Measurements from ENCODE around the gene POLR1G.
"Not testable (repeated sequence)": the region's sequence is repeated elsewhere in the genome, so short reads cannot be mapped to it uniquely, and the experiment has no call there.

Gene POLR1G

DNA sequence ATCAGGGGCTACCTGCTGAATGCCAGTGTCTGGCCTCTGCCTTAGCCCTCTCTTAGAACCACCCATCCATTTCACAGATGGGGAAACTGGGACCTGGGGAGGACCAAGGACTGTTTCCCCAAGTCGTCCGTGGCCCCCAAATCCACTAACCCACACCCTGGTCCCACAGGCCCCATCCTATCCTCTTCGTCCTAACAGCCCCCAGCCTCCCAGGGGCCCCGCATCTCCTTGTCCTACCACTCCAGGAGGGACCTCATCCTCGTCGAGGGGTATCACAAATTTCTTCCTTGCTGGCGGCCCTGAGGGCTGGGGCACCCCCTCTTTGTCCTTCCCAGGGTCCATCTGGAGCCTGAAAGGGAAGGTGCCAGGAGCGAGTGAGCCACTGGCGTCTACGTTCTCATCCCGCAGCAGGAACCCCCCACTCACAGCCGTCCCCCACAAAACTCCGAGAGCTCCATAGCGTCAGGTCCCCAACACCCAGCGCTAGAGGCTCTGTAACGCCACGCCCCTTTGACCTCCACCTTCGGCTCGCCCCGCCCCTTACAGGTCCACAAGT lies 16.7 kb downstream of the POLR1G start:
- DNase-seq: no peak

DNA sequence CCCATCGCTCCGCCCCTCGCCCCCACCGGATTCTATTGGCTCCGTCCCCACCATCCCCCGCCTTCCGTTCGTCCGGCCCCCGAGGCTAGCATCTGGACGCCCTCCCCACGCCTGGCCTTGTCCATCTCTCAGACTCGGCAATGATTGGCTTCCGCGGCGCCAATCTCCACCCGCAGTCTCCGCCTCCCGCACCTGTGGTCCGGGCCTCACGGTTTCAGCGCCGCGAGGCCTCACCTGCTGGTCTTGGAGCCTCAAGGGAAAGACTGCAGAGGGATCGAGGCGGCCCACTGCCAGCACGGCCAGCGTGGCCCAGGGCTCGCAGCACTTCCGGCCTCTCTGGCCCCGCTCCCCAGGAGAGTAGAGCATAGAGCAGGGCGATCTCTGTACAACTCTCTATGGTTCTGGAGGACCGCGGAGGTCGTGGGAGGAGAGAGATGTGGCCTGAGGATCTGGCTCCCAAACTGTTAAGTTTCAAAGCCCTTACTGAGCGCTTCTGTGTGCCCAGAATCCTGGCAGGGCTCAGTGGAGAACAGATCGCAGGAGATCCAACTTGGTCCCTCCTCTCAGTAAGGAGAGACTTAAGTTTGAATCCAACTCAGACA lies 17.2 kb downstream of the POLR1G start, which contains the start of gene ERCC1:
ERCC1 (minus strand) TSS at position 329 of the 602 bp plus-strand sequence. CDS start 543 bp downstream, outside the sequence.
- DNase-seq: peak; percentile 90 to 91

GRCh38 chr19:45424191-45425058 lies 18.0 kb downstream of the POLR1G start:
- peak; percentile 80 to 83 for DNase-seq

DNA sequence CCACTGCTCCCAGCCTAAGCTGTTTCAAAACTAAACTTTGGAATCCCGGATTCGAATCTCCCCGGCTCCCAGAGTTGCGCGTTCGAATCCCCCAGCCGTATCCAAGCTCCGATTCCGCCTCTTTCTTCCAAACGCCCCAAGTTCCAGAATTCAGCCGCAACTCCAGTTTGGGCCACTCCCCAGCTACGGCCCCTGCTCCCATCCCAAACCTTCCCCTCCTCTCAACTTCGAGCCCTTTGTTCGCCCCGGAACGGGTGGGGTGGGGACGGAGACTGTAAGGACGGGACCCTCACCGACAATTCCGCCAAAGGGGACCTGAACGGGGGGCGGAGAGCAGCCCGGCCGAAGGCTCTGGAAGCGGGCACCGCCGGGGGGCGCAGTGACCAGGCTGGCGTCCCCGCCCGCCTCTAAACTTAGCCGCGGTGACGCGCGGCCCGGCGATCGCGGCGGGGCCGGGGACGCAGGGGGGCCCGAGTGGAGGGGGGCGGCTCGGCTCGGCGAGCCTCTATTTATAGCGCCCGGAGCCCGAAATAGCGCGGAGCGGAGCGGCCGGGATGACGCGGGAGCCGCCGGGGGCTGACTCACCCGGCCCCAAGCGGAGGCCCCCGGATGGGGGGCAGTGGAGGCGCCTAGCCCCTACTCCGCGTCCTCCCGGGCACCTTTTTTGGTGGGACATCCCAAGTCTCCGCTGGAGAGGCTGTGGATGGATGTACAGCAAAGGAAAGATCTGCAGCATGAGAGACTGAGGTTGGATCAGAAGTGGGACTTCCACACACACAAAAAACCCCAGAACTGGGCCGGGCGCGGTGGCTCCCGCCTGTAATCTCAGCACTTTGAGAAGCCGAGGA lies 22.2 kb downstream of the POLR1G start:
- peak; percentile 11 to 12 for DNase-seq

DNA sequence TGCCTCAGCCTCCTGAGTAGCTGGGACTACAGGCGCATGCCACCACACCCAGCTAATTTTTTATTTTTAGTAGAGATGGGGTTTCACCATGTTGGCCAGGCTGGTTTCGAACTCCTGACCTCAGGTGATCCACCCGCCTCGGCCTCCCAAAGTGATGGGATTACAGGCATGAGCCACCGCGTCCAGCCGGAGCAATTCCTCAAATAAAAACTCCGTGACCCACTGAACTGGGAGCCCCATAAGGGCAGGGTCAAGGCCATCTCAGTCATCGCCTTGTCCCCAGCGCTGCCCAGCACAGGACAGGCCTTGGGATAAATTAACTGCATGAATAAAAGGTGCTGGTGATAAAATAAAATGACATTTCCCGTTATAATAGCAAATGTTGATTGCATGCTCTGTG lies 23.5 kb downstream of the POLR1G start:
- DNase-seq: not testable (repeated sequence)

GRCh38 chr19:45431008-45431407 lies 24.6 kb downstream of the POLR1G start:
- not testable (repeated sequence) for DNase-seq

DNA sequence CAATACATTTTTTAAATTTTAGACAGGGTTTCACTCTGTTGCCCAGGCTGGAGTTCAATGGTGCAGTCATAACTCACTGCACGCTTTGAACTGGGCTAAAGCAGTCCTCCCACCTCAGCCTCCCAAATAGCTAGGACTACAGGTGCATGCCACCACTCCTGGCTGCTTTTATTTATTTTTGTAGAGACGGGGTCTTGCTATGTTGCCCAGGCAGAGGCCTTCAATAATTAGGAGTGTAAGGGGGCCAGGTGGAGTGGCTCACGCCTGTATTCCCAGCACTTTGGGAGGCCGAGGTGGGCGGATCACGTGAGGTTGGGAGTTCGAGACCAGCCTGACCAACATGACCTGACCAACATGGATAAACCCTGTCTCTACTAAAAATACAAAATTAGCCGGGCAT lies 26.1 kb downstream of the POLR1G start:
- not testable (repeated sequence) for DNase-seq

DNA sequence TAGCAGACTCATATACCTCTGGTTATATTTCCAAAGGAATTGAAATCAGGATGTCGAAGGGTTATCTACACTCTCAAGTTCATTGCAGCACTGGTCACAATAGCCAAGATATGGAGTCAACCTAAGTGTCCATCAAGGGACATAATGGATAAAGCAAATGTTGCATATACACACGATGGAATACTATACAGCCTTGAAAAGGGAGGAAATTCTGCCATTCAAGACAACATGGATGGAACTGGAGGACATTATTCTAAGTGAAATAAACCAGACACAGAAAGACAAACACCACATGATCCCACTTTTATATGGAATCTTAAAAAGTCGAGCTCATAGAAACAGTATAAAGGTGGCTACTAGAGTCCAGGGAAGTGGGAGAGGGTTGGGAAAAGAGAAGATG lies 30.9 kb downstream of the POLR1G start:
- DNase-seq: no peak

- DNase-seq: no peak
These were observed 32.7 kb downstream of the POLR1G start for GRCh38 chr19:45439190-45439568.

DNA sequence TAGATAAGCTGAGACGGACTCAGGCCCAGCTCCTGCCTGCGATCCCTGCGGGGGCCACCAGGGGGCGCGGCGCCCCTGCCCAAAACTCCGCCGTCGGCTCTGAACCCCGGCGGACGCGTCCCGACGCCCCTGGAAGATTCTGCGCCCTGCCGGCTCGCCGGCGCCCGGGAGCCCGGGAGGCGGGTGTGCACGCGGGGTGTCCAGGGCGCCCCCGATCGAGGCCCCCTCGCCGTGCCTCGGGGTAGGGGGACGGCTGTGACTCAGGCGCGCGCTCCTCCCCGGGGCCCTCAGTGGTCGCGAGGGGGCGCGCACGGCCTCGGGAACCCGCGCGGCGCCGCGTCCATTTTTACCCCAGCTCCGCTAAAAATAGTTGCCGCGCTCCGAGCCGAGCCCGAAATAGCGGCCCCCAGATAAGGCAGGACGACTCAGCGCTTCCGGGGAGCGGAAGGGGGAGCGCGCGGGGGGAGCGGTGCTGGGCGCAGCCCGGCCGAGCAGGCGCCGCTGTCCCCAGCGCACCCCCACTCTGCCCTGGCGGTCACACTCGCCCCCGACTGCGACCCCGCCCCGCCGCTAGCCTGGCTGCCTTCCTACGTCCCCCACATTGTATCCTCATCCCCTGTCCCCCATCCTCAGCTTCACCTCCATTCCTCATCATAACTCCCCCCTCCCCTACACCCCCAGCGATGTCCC lies 33.3 kb downstream of the POLR1G start:
- DNase-seq: peak; percentile 73 to 77

DNA sequence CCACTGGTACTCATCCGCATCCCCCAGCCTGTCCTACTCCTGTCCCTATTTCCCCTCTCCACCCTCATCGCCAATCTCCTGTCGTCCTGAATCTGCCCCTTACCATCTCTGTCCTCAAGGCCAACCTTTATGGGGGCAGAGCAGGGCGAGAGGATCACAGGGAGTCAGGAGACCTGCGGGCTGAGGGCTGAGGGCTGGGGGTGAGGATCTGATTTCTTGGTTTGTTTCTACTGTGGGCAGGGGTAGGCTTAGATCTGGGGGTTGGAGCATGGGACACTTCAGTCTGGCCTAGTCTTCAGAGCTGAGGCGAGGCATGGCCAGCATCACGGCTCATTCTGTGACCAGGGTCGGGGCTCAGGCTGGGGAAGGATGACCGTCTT lies 33.8 kb downstream of the POLR1G start:
- no peak for DNase-seq

- peak in 1 of 2 experiments; percentile 11 for DNase-seq
These were observed 34.6 kb downstream of the POLR1G start for GRCh38 chr19:45440873-45441654.

GRCh38 chr19:45442408-45442777 lies 35.9 kb downstream of the POLR1G start:
- DNase-seq: no peak

DNA sequence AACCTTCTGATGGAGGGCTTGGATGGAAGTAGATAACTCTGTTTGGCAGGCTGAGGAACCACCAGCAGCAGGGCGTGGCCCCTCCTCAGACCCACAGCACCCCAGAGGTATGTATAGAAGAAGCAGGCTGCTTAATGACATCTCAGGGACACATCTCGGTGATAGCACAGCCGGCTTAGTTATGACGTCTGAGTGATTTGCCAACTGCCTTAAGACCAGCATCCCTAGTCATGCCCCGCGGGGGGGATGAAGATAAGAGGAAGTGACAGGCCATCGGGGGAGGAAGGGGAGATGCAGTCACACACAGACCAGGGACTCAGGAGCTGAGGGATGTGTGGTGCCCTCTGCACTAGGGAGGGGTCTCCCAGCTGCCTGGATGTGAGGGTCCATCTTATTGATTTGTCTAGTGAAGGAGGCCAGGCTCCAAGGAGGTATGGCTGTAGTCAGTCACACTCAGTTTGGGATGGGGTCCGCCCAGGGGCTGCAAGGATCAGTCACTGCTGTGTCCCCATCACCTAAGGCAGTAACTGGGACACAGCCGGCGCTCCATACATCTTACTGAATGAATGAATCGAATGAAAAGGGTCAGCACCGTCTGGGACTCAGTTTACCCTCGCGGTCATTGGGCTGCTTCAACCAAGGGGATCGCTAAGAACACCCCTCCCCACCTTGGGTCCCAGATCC lies 36.5 kb downstream of the POLR1G start:
- peak; percentile 54 to 60 for DNase-seq

DNA sequence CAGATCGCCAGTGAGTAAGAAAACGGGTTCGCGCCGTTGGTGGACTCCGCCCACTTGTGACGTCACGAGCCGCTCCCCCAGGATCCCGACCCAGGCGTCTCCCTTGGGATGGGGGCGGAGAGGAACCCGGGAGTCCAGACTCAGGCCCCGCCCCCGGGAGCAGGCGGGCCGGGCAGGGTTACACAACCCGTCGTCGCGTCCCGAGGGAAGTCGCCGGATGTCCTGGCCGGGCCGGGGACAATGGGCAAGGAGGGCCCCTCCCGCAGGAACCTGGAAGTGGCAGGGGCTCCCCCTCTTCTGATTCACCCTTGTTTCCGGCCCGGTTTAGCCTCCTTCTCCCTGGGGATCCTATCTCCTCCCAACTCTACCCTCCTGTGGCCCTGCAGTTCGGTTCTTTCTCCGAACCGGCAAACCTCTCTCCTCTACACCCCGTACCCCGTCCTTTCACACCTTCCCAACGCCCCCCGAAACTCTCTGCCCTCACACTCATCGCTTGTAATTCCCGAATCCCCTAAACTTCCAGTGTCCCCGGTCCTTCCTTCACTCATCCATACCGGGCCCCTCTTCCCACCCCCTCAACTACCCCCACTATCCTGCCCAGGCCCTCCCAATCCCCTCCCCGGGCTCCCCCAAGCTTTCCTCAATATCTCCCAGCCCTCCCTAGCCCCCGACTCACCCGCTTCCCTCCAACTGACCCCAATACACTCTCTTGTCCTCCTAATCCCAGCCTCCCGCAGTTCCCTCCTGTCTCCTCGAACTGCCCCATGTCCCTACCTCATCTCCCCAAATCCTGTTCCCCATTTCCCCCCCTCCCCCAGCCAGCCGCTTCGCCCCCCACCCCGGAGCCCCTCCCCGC lies 37.2 kb downstream of the POLR1G start:
- peak; percentile 36 to 61 for DNase-seq

GRCh38 chr19:45444318-45445041 lies 38.0 kb downstream of the POLR1G start:
- DNase-seq: peak; percentile 54 to 61

- no peak for DNase-seq
These were observed 38.7 kb downstream of the POLR1G start for GRCh38 chr19:45445139-45445538.

- DNase-seq: peak; percentile 46 to 50
These were observed 39.9 kb downstream of the POLR1G start for GRCh38 chr19:45446295-45446694.

DNA sequence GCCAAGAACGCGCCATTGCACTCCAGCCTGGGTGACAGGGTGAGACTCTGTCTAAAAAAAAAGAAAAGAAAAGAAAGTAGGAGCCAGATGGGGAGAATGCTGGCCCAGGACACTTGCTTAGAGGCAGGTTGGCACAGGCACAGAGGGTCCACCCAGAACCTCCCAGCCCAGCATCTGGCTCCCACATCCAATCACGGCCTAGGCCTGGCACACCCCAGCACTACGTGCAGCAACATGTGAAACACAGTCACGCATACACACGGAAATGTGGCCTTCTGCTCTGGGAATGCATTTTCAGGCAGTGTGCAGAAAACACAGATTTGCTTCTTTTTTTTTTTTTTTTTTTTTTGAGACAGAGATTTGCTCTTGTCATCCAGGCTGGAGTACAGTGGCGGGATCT lies 40.5 kb downstream of the POLR1G start:
- no peak for DNase-seq
